GM23338 (cell line): ENCODE data around the gene SP140L.

Source experiments
- CREB1 ChIP-seq: fragments of 250-450 bp; sonication (Bioruptor Pico); IDR thresholded peaks from 2 replicates; pipeline ENCODE4 v1.5.0; 2020; ENCODE audit warnings: low read depth, mild to moderate bottlenecking, moderate library complexity
- CTCF ChIP-seq, 2 experiments: fragments of 200-600 bp in 1 of 2; sonication (generic) in 1 of 2; conservative IDR thresholded peaks; 2 replicates each; pipeline versions ENCODE4 v1.5.1 to v1.6.1; 2016 to 2017; ENCODE audit warnings: antibody characterized with exemption in 2 of 2, low read depth in 2 of 2, mild to moderate bottlenecking in 2 of 2, moderate library complexity in 1 of 2
- EZH2 ChIP-seq: fragments of 200-600 bp; sonication (generic); IDR thresholded peaks from one replicate; pipeline ENCODE4 v1.8.0; 2017; ENCODE audit warnings: antibody characterized with exemption, mild to moderate bottlenecking, low read depth; ENCODE audit not compliant: unreplicated experiment
- EZH2phosphoT487 ChIP-seq: fragments of 200-600 bp; sonication (generic); IDR thresholded peaks from one replicate; pipeline ENCODE4 v1.8.1; 2018; ENCODE audit warnings: antibody characterized with exemption; ENCODE audit not compliant: unreplicated experiment
- POLR2AphosphoS5 ChIP-seq: IDR thresholded peaks from 2 replicates; pipeline ENCODE4 v1.6.1; 2016; ENCODE audit warnings: antibody characterized with exemption, low read depth
- ZNF331 ChIP-seq: fragments of 250-450 bp; sonication (Bioruptor Pico); IDR thresholded peaks from 2 replicates; pipeline ENCODE4 v1.5.0; 2020; ENCODE audit warnings: low read depth, mild to moderate bottlenecking, moderate library complexity
- TF ChIP-seq, protein P1 (sequence below): IDR thresholded peaks from one replicate; pipeline ENCODE4 v1.6.1; 2018; ENCODE audit warnings: antibody characterized with exemption; ENCODE audit not compliant: unreplicated experiment
- TF ChIP-seq, protein P2 (sequence below): fragments of 250-450 bp; sonication (Bioruptor Pico); IDR thresholded peaks from 2 replicates; pipeline ENCODE4 v1.5.0; 2020; ENCODE audit warnings: mild to moderate bottlenecking, moderate library complexity

DNA sequence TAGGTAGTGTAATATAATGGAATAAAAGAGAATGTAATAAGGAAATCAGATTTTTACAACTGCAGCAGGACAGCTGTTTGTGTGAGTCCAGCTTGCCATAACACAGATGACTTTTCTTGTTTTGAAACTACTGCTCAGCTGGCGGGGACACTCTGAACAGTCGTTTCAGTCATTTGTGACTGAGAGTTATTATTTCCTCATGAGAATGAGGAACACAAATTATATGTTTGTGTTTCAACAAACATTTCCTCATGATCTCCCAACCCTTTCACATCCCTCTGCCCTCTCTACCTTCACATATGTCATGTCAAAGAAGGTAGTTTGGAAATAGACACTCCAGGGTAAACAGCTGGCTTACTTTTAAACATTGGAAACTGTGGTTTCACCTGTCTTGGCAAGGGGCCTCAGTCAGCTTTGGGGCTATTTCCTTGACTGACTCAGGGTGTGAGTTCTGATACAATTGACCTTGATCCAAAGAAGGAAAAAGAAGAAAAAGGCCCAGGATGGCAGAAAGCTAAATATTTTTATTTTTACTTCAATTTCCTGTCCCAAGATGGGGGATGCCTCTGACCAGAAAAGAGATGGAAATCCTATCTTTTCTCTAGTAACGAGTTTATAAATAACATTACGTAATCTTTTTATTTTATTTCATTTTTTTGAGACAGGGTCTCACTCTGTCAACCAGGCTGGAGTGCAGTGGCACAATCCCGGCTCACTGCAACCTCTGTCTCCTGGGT lies 593 bp downstream of the SP140L start:
- TF ChIP-seq CTCF (conservative IDR thresholded peaks at IDR 0.05; ENCODE audit: low read depth in 2 of 2) (no peak), POLR2AphosphoS5 (no peak), CREB1 (CRISPR knock-in tag) (no peak), EZH2phosphoT487 (no peak), ZNF331 (CRISPR knock-in tag) (no peak), EZH2 (no peak)
- TF ChIP-seq, protein P1, sequence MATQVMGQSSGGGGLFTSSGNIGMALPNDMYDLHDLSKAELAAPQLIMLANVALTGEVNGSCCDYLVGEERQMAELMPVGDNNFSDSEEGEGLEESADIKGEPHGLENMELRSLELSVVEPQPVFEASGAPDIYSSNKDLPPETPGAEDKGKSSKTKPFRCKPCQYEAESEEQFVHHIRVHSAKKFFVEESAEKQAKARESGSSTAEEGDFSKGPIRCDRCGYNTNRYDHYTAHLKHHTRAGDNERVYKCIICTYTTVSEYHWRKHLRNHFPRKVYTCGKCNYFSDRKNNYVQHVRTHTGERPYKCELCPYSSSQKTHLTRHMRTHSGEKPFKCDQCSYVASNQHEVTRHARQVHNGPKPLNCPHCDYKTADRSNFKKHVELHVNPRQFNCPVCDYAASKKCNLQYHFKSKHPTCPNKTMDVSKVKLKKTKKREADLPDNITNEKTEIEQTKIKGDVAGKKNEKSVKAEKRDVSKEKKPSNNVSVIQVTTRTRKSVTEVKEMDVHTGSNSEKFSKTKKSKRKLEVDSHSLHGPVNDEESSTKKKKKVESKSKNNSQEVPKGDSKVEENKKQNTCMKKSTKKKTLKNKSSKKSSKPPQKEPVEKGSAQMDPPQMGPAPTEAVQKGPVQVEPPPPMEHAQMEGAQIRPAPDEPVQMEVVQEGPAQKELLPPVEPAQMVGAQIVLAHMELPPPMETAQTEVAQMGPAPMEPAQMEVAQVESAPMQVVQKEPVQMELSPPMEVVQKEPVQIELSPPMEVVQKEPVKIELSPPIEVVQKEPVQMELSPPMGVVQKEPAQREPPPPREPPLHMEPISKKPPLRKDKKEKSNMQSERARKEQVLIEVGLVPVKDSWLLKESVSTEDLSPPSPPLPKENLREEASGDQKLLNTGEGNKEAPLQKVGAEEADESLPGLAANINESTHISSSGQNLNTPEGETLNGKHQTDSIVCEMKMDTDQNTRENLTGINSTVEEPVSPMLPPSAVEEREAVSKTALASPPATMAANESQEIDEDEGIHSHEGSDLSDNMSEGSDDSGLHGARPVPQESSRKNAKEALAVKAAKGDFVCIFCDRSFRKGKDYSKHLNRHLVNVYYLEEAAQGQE, result no peak
- TF ChIP-seq, protein P2, sequence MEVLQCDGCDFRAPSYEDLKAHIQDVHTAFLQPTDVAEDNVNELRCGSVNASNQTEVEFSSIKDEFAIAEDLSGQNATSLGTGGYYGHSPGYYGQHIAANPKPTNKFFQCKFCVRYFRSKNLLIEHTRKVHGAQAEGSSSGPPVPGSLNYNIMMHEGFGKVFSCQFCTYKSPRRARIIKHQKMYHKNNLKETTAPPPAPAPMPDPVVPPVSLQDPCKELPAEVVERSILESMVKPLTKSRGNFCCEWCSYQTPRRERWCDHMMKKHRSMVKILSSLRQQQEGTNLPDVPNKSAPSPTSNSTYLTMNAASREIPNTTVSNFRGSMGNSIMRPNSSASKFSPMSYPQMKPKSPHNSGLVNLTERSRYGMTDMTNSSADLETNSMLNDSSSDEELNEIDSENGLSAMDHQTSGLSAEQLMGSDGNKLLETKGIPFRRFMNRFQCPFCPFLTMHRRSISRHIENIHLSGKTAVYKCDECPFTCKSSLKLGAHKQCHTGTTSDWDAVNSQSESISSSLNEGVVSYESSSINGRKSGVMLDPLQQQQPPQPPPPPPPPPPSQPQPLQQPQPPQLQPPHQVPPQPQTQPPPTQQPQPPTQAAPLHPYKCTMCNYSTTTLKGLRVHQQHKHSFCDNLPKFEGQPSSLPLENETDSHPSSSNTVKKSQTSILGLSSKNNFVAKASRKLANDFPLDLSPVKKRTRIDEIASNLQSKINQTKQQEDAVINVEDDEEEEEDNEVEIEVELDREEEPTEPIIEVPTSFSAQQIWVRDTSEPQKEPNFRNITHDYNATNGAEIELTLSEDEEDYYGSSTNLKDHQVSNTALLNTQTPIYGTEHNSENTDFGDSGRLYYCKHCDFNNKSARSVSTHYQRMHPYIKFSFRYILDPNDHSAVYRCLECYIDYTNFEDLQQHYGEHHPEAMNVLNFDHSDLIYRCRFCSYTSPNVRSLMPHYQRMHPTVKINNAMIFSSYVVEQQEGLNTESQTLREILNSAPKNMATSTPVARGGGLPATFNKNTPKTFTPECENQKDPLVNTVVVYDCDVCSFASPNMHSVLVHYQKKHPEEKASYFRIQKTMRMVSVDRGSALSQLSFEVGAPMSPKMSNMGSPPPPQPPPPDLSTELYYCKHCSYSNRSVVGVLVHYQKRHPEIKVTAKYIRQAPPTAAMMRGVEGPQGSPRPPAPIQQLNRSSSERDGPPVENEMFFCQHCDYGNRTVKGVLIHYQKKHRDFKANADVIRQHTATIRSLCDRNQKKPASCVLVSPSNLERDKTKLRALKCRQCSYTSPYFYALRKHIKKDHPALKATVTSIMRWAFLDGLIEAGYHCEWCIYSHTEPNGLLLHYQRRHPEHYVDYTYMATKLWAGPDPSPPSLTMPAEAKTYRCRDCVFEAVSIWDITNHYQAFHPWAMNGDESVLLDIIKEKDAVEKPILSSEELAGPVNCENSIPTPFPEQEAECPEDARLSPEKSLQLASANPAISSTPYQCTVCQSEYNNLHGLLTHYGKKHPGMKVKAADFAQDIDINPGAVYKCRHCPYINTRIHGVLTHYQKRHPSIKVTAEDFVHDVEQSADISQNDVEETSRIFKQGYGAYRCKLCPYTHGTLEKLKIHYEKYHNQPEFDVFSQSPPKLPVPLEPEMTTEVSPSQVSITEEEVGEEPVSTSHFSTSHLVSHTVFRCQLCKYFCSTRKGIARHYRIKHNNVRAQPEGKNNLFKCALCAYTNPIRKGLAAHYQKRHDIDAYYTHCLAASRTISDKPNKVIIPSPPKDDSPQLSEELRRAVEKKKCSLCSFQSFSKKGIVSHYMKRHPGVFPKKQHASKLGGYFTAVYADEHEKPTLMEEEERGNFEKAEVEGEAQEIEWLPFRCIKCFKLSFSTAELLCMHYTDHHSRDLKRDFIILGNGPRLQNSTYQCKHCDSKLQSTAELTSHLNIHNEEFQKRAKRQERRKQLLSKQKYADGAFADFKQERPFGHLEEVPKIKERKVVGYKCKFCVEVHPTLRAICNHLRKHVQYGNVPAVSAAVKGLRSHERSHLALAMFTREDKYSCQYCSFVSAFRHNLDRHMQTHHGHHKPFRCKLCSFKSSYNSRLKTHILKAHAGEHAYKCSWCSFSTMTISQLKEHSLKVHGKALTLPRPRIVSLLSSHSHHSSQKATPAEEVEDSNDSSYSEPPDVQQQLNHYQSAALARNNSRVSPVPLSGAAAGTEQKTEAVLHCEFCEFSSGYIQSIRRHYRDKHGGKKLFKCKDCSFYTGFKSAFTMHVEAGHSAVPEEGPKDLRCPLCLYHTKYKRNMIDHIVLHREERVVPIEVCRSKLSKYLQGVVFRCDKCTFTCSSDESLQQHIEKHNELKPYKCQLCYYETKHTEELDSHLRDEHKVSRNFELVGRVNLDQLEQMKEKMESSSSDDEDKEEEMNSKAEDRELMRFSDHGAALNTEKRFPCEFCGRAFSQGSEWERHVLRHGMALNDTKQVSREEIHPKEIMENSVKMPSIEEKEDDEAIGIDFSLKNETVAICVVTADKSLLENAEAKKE (CRISPR knock-in tag), result no peak
